CD4-positive, alpha-beta T cell treated with Interleukin-2 at 100 ng/mL for 4 hours (primary cell): Measurements from ENCODE around the gene XPO1.

Experiments
- DNase-seq: peaks from one replicate; pipeline ENCODE4 v3.0.0-alpha.2; 2020; ENCODE audit warnings: low spot score

The XPO1 gene

GRCh38 chr2:61431345-61431744, 106.8 kb downstream of the XPO1 start:
- DNase-seq, result no peak
